Mesendoderm (in vitro differentiated cells): Measurements from ENCODE around the gene CNPY2.

ENCODE experiments used
- DNase-seq: peaks from one replicate; pipeline ENCODE4 v3.0.0; 2013
- H2AK5ac ChIP-seq: 2 replicates; pipeline ENCODE4 v1.6.1; 2013; ENCODE audit warnings: low read length, inconsistent platforms
- H2BK120ac ChIP-seq: 2 replicates; pipeline ENCODE4 v1.6.1; 2013; ENCODE audit warnings: low read depth, mild to moderate bottlenecking, low read length, moderate library complexity, mixed read lengths
- H2BK15ac ChIP-seq: replicated peaks from 2 replicates; pipeline ENCODE4 v1.6.1; 2013; ENCODE audit warnings: low read depth, mild to moderate bottlenecking, moderate library complexity
- H2BK5ac ChIP-seq: 2 replicates; pipeline ENCODE4 v1.6.1; 2013; ENCODE audit warnings: low read length, inconsistent platforms
- H3K18ac ChIP-seq: 2 replicates; pipeline ENCODE4 v1.6.1; 2013; ENCODE audit warnings: mild to moderate bottlenecking, low read length, mixed read lengths
- H3K23ac ChIP-seq: one replicate; pipeline ENCODE4 v1.6.1; 2013; ENCODE audit warnings: low read length
- H3K27ac ChIP-seq: 2 replicates; pipeline ENCODE4 v1.5.1; 2013; ENCODE audit warnings: low read depth, mild to moderate bottlenecking, inconsistent platforms, low read length, moderate library complexity
- H3K27me3 ChIP-seq: 2 replicates; pipeline ENCODE4 v1.6.1; 2013; ENCODE audit warnings: low read length, control low read depth, mild to moderate bottlenecking, inconsistent platforms; ENCODE audit not compliant: insufficient read depth, poor library complexity
- H3K36me3 ChIP-seq: 2 replicates; pipeline ENCODE4 v1.6.1; 2013; ENCODE audit warnings: low read length, inconsistent platforms; ENCODE audit not compliant: control insufficient read depth, insufficient read depth
- H3K4ac ChIP-seq: one replicate; pipeline ENCODE4 v1.6.1; 2013; ENCODE audit warnings: low read depth, mild to moderate bottlenecking, low read length, moderate library complexity
- H3K4me1 ChIP-seq: 2 replicates; pipeline ENCODE4 v1.6.1; 2013; ENCODE audit warnings: low read depth, low read length, inconsistent platforms; ENCODE audit not compliant: control insufficient read depth
- H3K4me2 ChIP-seq: 2 replicates; pipeline ENCODE4 v1.6.1; 2013; ENCODE audit warnings: low read length
- H3K4me3 ChIP-seq: 2 replicates; pipeline ENCODE4 v1.5.1; 2013; ENCODE audit warnings: mild to moderate bottlenecking, low read length
- H3K56ac ChIP-seq: one replicate; pipeline ENCODE4 v1.6.1; 2013; ENCODE audit warnings: low read length
- H3K79me1 ChIP-seq: 2 replicates; pipeline ENCODE4 v1.6.1; 2013; ENCODE audit warnings: low read length, inconsistent platforms
- H3K79me2 ChIP-seq: 2 replicates; pipeline ENCODE4 v1.6.1; 2013; ENCODE audit warnings: mild to moderate bottlenecking, low read length; ENCODE audit not compliant: control insufficient read depth, insufficient read depth
- H3K9ac ChIP-seq: 2 replicates; pipeline ENCODE4 v1.6.1; 2013; ENCODE audit warnings: low read length, inconsistent platforms
- H4K5ac ChIP-seq: one replicate; pipeline ENCODE4 v1.6.1; 2013; ENCODE audit warnings: low read length
- H4K8ac ChIP-seq: one replicate; pipeline ENCODE4 v1.6.1; 2013; ENCODE audit warnings: low read depth, mild to moderate bottlenecking, control low read depth, low read length, moderate library complexity
- WGBS: extraction: QIAGEN DNeasy Blood & Tissue Kit; methylation state at CpG from one replicate; pipeline ENCODE4 v1.1.7; 2013; ENCODE audit warnings: low lambda C conversion rate, missing lambda C conversion rate; ENCODE audit not compliant: insufficient coverage; ENCODE audit errors: extremely low coverage; 5-methylcytosine and 5-hydroxymethylcytosine counted together

Gene CNPY2

DNA sequence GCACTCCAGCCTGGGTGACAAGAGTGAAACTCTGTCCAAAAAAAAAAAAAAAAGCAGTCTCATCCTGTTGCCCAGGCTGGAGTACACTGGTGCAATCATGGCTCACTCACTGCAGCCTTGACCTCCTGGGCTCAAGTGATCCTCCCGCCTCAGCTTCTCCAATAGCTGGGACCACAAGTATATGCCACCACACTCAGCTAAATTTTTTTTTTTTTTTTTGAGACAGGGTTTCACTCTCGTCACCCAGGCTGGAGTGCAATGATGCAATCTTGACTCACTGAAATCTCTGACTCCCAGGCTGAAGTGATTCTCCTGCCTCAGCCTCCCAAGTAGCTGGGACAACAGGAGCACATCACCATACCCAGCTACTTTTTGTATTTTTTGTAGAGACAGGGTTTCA is 5.2 kb upstream of the CNPY2 start:
- H3K36me3 ChIP-seq, result no peaks in the 10 kb centered on the region
- H3K79me2 ChIP-seq, result no peaks in the 10 kb centered on the region
- H3K27me3 ChIP-seq, result no peaks in the 10 kb centered on the region
- no peak overlapping the region for H4K8ac ChIP-seq
- WGBS, result no CpG with 5 or more reads among the region's 2 CpGs
- no peak overlapping the region for H3K23ac ChIP-seq
- no peak overlapping the region for H2AK5ac ChIP-seq
- no peak for DNase-seq
- H2BK120ac ChIP-seq, result no peak overlapping the region
- no peak overlapping the region for H3K18ac ChIP-seq
- no peak overlapping the region for H2BK5ac ChIP-seq
- no peak overlapping the region for H3K4ac ChIP-seq
- no peaks in the 10 kb centered on the region for H3K79me1 ChIP-seq
- no peak overlapping the region for H2BK15ac ChIP-seq
- no peak overlapping the region for H3K4me2 ChIP-seq
- no peak overlapping the region for H3K4me3 ChIP-seq
- H3K27ac ChIP-seq, result no peak overlapping the region
- H3K4me1 ChIP-seq, result no peaks in the 10 kb centered on the region
- no peak overlapping the region for H3K9ac ChIP-seq
- H3K56ac ChIP-seq, result no peak overlapping the region
- no peak overlapping the region for H4K5ac ChIP-seq

- DNase-seq, result no peak
- Histone ChIP-seq H4K5ac (no peak overlapping the region), H3K56ac (no peak overlapping the region), H2BK120ac (no peak overlapping the region), H3K27me3 (no peaks in the 10 kb centered on the region), H3K79me1 (peaks cover 4% of the 10 kb centered on the region), H3K9ac (no peak overlapping the region), H3K27ac (no peak overlapping the region), H3K4ac (no peak overlapping the region), H3K36me3 (no peaks in the 10 kb centered on the region), H3K18ac (no peak overlapping the region), H2BK5ac (no peak overlapping the region), H3K4me1 (no peaks in the 10 kb centered on the region), H2BK15ac (no peak overlapping the region), H3K4me2 (no peak overlapping the region), H3K79me2 (peaks cover 13% of the 10 kb centered on the region), H4K8ac (no peak overlapping the region), H2AK5ac (no peak overlapping the region), H3K23ac (no peak overlapping the region), H3K4me3 (no peak overlapping the region)
- WGBS, result no CpG with 5 or more reads among the region's 3 CpGs
Observed at GRCh38 chr12:56317675-56318074, 1.9 kb upstream of the CNPY2 start.

GRCh38 chr12:56315249-56315621 is 553 bp downstream of the CNPY2 start:
- H3K9ac ChIP-seq, result peak overlapping the region; percentile 83
- H4K5ac ChIP-seq, result no peak overlapping the region
- H3K27ac ChIP-seq, result no peak overlapping the region
- no CpG with 5 or more reads among the region's 11 CpGs for whole genome bisulfite sequencing
- H2BK120ac ChIP-seq, result no peak overlapping the region
- peak overlapping the region; percentile 70 for H3K23ac ChIP-seq
- H3K4me1 ChIP-seq, result no peaks in the 10 kb centered on the region
- H3K4me2 ChIP-seq, result peak overlapping the region; percentile 42
- H3K79me1 ChIP-seq, result peaks cover 4% of the 10 kb centered on the region
- peak; percentile 48 for DNase-seq
- peak overlapping the region; percentile 73 for H3K18ac ChIP-seq
- H3K4ac ChIP-seq, result peak overlapping the region; percentile 77
- H3K56ac ChIP-seq, result peak overlapping the region; percentile 93
- no peak overlapping the region for H4K8ac ChIP-seq
- peak overlapping the region; percentile 64 for H3K4me3 ChIP-seq
- H3K79me2 ChIP-seq, result peaks cover 13% of the 10 kb centered on the region
- H2BK15ac ChIP-seq, result no peak overlapping the region
- peak overlapping the region; percentile 3 for H2AK5ac ChIP-seq
- peak overlapping the region; percentile 7 for H2BK5ac ChIP-seq
- H3K36me3 ChIP-seq, result peaks cover 3% of the 10 kb centered on the region
- no peaks in the 10 kb centered on the region for H3K27me3 ChIP-seq

DNA sequence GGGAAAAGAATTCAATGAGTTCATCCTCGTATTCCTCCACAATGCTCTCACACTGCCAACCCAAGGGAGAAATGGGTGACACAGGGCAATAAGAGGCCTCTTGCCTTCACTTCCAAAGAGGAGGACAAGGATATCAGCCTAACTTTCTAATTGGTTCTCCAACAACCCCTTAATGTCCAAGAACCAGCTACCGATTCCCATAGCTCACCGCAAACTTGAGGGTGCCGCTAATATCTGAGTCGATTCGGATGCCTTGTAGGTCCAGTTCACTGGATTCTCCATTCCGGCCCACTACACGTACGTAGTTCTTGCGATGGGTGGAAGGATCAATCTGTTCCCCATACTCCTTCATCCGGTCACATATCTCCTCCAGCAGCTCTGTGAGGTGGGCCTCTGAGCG is 4.8 kb downstream of the CNPY2 start:
- no peak for DNase-seq
- H4K5ac ChIP-seq, result no peak overlapping the region
- no peaks in the 10 kb centered on the region for H3K27me3 ChIP-seq
- peaks cover 3% of the 10 kb centered on the region for H3K36me3 ChIP-seq
- H3K9ac ChIP-seq, result no peak overlapping the region
- H2AK5ac ChIP-seq, result no peak overlapping the region
- no peak overlapping the region for H3K4ac ChIP-seq
- no peak overlapping the region for H2BK15ac ChIP-seq
- no peak overlapping the region for H4K8ac ChIP-seq
- no peak overlapping the region for H2BK120ac ChIP-seq
- no peak overlapping the region for H3K56ac ChIP-seq
- no peak overlapping the region for H2BK5ac ChIP-seq
- H3K23ac ChIP-seq, result no peak overlapping the region
- peaks cover 13% of the 10 kb centered on the region for H3K79me2 ChIP-seq
- H3K79me1 ChIP-seq, result peaks cover 4% of the 10 kb centered on the region
- no peak overlapping the region for H3K27ac ChIP-seq
- no peak overlapping the region for H3K4me3 ChIP-seq
- no peak overlapping the region for H3K18ac ChIP-seq
- no peaks in the 10 kb centered on the region for H3K4me1 ChIP-seq
- WGBS, result no CpG with 5 or more reads among the region's 12 CpGs
- no peak overlapping the region for H3K4me2 ChIP-seq

- H3K79me2 ChIP-seq, result no peaks in the 10 kb centered on the region
- H3K27me3 ChIP-seq, result no peaks in the 10 kb centered on the region
- no peak overlapping the region for H4K8ac ChIP-seq
- H2BK15ac ChIP-seq, result no peak overlapping the region
- no peak overlapping the region for H3K4me3 ChIP-seq
- H3K4me2 ChIP-seq, result no peak overlapping the region
- no CpG with 5 or more reads among the region's 3 CpGs for WGBS
- peaks cover 4% of the 10 kb centered on the region for H3K36me3 ChIP-seq
- no peak overlapping the region for H2BK120ac ChIP-seq
- H3K27ac ChIP-seq, result no peak overlapping the region
- H2BK5ac ChIP-seq, result no peak overlapping the region
- no peak overlapping the region for H4K5ac ChIP-seq
- no peak overlapping the region for H3K9ac ChIP-seq
- DNase-seq, result no peak
- no peak overlapping the region for H3K23ac ChIP-seq
- no peak overlapping the region for H3K4ac ChIP-seq
- H3K79me1 ChIP-seq, result no peaks in the 10 kb centered on the region
- no peak overlapping the region for H3K18ac ChIP-seq
- no peak overlapping the region for H3K56ac ChIP-seq
- no peaks in the 10 kb centered on the region for H3K4me1 ChIP-seq
- no peak overlapping the region for H2AK5ac ChIP-seq
Observed at GRCh38 chr12:56308714-56309113, 7.1 kb downstream of the CNPY2 start.

DNA sequence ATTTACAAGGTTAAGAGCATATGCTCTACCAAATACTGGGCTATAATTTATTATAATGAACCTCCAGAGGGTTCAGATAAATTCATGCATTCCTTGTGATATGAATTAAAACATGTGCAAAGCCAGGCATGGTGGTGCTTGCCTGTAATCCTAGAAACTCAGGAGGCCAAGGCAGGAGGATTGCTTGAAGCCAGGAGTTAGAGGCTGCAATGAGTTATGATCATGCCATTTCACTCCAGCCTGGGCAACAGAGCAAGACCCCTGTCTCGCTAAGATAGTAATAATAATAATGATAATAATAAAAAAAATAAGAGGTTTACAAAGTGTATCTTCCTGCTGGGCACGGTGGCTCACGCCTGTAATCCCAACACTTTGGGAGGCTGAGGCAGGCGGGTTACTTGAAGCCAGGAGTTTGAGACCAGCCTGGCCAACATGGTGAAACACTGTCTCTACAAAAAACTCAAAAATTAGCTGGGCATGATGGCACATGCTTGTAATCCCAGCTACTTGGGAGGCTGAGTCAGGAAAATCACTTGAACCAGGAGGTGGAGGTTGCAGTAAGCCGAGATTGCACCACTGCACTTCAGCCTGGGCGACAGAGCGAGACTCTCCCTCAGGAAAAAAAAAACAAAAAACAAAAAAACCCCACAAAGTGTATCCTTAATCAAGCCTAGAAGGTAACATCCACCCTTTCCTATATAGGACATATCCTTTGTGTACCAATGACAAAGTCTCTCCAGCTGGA is 8.4 kb downstream of the CNPY2 start:
- peaks cover 4% of the 10 kb centered on the region for H3K36me3 ChIP-seq
- no peaks in the 10 kb centered on the region for H3K27me3 ChIP-seq
- H2BK120ac ChIP-seq, result no peak overlapping the region
- H3K23ac ChIP-seq, result no peak overlapping the region
- H2BK15ac ChIP-seq, result no peak overlapping the region
- no peak overlapping the region for H3K18ac ChIP-seq
- WGBS, result no CpG with 5 or more reads among the region's 7 CpGs
- no peak overlapping the region for H3K4ac ChIP-seq
- no peak overlapping the region for H3K27ac ChIP-seq
- H3K79me1 ChIP-seq, result no peaks in the 10 kb centered on the region
- no peak overlapping the region for H3K4me3 ChIP-seq
- DNase-seq, result no peak
- no peak overlapping the region for H3K56ac ChIP-seq
- H3K79me2 ChIP-seq, result no peaks in the 10 kb centered on the region
- no peak overlapping the region for H3K4me2 ChIP-seq
- no peak overlapping the region for H4K5ac ChIP-seq
- no peak overlapping the region for H3K9ac ChIP-seq
- H2AK5ac ChIP-seq, result no peak overlapping the region
- H3K4me1 ChIP-seq, result no peaks in the 10 kb centered on the region
- no peak overlapping the region for H4K8ac ChIP-seq
- no peak overlapping the region for H2BK5ac ChIP-seq
